ENCODE data around the gene AFF3.
"Not testable (repeated sequence)": the region's sequence is repeated elsewhere in the genome, so short reads cannot be mapped to it uniquely, and the experiment has no call there.

AFF3 gene

DNA sequence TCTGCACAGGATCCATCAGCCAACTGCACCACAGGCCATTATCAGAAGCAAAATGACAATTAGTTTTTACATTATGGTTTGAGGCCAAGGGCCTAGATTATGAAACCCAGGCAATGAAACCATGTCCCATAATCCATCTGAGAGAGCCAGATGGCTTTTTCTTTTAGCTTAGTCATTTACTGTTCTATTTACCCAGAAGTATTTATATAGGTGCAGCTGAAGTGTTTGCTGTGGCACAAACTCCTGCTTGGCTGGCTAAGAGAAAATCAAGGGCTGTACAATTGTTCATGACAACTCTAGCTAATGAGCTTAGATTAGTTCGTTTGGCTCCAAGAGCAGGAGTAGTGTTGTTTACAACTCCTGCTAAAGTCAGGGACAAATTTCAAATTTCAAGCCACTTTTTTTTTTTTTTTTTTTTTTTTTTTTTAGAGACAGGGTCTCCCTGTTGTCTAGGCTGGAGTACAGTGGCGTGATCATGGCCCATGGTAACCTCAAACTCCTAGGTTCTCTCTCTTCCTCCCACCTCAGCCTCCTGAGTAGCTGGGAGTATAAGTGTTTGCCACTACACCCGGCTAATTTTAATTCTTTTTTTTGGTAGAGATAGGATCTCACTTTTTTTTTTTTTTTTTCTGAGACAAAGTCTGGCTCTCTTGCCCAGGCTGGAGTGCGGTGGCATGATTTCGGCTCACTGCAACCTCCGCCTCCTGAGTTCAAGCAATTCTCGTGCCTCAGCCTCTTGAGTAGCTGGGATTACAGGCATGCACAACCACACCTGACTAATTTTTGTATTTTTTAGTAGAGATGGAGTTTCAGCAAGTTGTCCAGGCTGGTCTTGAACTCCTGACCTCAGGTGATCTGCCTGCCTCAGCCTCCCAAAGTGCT is 634.2 kb downstream of the AFF3 start:
- peak; percentile 89 for DNase-seq

GRCh38 chr2:99504844-99505584 is 637.4 kb downstream of the AFF3 start:
- no peak for DNase-seq

DNA sequence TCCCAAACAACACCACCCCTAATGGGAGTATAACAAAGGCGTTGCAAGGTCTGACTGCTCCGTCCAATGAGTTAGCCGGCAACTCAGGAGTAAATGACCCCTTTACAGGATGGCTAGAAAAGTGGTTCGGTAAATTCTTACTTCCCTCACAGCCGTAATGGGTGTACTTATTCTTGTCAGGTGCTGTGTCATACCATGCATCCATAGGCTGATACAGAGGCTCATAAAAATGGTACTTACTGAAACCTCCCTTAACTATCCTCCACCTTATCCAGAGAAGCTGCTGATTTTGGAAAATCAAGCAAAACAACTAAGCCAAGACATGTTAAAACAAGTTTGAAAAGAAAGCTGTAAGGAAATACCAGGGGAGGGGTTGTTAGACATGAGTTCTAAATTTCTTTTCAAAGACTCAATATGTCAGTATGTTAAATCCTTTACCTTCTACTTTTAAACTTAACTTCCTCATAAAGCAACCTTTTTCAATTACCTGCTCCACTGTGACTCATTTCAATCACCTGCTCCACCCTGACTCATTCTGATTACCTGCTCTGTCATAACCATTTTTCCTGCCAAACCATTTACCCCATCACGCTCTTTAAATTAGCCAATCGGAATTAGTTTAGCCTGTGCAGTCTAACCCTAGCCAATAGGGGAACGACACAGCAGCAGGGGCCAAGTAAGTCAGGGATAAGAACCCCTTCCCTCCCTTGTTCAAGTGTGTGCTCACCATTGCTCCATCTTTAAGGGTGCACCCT is 638.6 kb downstream of the AFF3 start:
- not testable (repeated sequence) for DNase-seq

- no peak for DNase-seq
Measured at GRCh38 chr2:99496021-99496420, 646.4 kb downstream of the AFF3 start.
